IPS-20b (cell line): ENCODE measurements around the gene GTF2H4.

Experiments
- H3K27ac ChIP-seq: one replicate; pipeline ENCODE4 v1.5.1; 2013; ENCODE audit warnings: low read length
- H3K27me3 ChIP-seq: 2 replicates; pipeline ENCODE4 v1.6.1; 2013; ENCODE audit warnings: mild to moderate bottlenecking, low read length, inconsistent platforms; ENCODE audit not compliant: insufficient read depth
- H3K36me3 ChIP-seq: 2 replicates; pipeline ENCODE4 v1.6.1; 2013; ENCODE audit warnings: low read depth, mild to moderate bottlenecking, inconsistent platforms, low read length, moderate library complexity; ENCODE audit not compliant: insufficient read depth
- H3K4me1 ChIP-seq: 2 replicates; pipeline ENCODE4 v1.6.1; 2013; ENCODE audit warnings: mild to moderate bottlenecking, control low read depth, inconsistent platforms, low read length, moderate library complexity; ENCODE audit not compliant: insufficient read depth
- H3K4me3 ChIP-seq: 2 replicates; pipeline ENCODE4 v1.5.1; 2013; ENCODE audit warnings: mild to moderate bottlenecking, low read length, inconsistent platforms
- H3K9ac ChIP-seq: 2 replicates; pipeline ENCODE4 v1.6.1; 2013; ENCODE audit warnings: low read depth, mild to moderate bottlenecking, inconsistent platforms, low read length, moderate library complexity
- H3K9me3 ChIP-seq: 2 replicates; pipeline ENCODE4 v1.6.1; 2013; ENCODE audit warnings: mild to moderate bottlenecking, low read depth, low read length, inconsistent platforms; ENCODE audit not compliant: insufficient read depth

Gene GTF2H4

GRCh38 chr6:30931969-30932645 lies 24.1 kb downstream of the GTF2H4 start, which contains the start of gene SFTA2:
Gene SFTA2, minus strand, starts transcription at chr6:30932170. Its CDS starts 74 bp downstream, at chr6:30932096.
- Histone ChIP-seq H3K27ac (no peak within 1 kb of the TSS), H3K27me3 (no peaks in the 10 kb centered on the region), H3K36me3 (peaks cover 10% of the 10 kb centered on the region; the same call in 1 of the 2 replicates), H3K9me3 (peaks cover 10% of the 10 kb centered on the region), H3K4me1 (no peaks in the 10 kb centered on the region), H3K9ac (no peak within 1 kb of the TSS), H3K4me3 (no peak within 1 kb of the TSS)

GRCh38 chr6:30932665-30933365 lies 24.8 kb downstream of the GTF2H4 start:
- Histone ChIP-seq H3K4me3 (no peak overlapping the region), H3K27ac (no peak overlapping the region), H3K9ac (no peak overlapping the region), H3K9me3 (peaks cover 10% of the 10 kb centered on the region), H3K27me3 (no peaks in the 10 kb centered on the region), H3K4me1 (no peaks in the 10 kb centered on the region), H3K36me3 (peaks cover 10% of the 10 kb centered on the region; the same call in 1 of the 2 replicates)

GRCh38 chr6:30935018-30935417 lies 27.0 kb downstream of the GTF2H4 start:
- Histone ChIP-seq H3K4me1 (no peaks in the 10 kb centered on the region), H3K27ac (no peak overlapping the region), H3K9ac (no peak overlapping the region), H3K9me3 (no peaks in the 10 kb centered on the region), H3K27me3 (no peaks in the 10 kb centered on the region), H3K36me3 (no peaks in the 10 kb centered on the region), H3K4me3 (no peak overlapping the region)

- H3K27ac ChIP-seq = no peak overlapping the region
- no peak overlapping the region for H3K4me3 ChIP-seq
- H3K9ac ChIP-seq = no peak overlapping the region
- no peaks in the 10 kb centered on the region for H3K9me3 ChIP-seq
- peaks cover 3% of the 10 kb centered on the region; the same call in 1 of the 2 replicates for H3K4me1 ChIP-seq
- no peaks in the 10 kb centered on the region for H3K36me3 ChIP-seq
- no peaks in the 10 kb centered on the region for H3K27me3 ChIP-seq
Measured at GRCh38 chr6:30937265-30937664, 29.3 kb downstream of the GTF2H4 start.

GRCh38 chr6:30938730-30939129 lies 30.7 kb downstream of the GTF2H4 start:
- Histone ChIP-seq H3K9ac (no peak overlapping the region), H3K9me3 (no peaks in the 10 kb centered on the region), H3K27me3 (no peaks in the 10 kb centered on the region), H3K4me3 (no peak overlapping the region), H3K27ac (no peak overlapping the region), H3K36me3 (no peaks in the 10 kb centered on the region), H3K4me1 (peaks cover 6% of the 10 kb centered on the region; the same call in 1 of the 2 replicates)

GRCh38 chr6:30939473-30939872 lies 31.5 kb downstream of the GTF2H4 start:
- H3K27me3 ChIP-seq = no peaks in the 10 kb centered on the region
- H3K36me3 ChIP-seq = no peaks in the 10 kb centered on the region
- peaks cover 6% of the 10 kb centered on the region; the same call in 1 of the 2 replicates for H3K4me1 ChIP-seq
- H3K9ac ChIP-seq = no peak overlapping the region
- H3K9me3 ChIP-seq = no peaks in the 10 kb centered on the region
- H3K27ac ChIP-seq = no peak overlapping the region
- no peak overlapping the region for H3K4me3 ChIP-seq

GRCh38 chr6:30940361-30940986 lies 32.5 kb downstream of the GTF2H4 start, which contains the start of gene MUCL3:
Gene MUCL3, plus strand, starts transcription at chr6:30940973. Its CDS starts 27 bp downstream, at chr6:30941000.
- Histone ChIP-seq H3K4me3 (no peak within 1 kb of the TSS), H3K9me3 (no peaks in the 10 kb centered on the region), H3K36me3 (no peaks in the 10 kb centered on the region), H3K4me1 (peaks cover 6% of the 10 kb centered on the region; the same call in 1 of the 2 replicates), H3K27ac (no peak within 1 kb of the TSS), H3K9ac (no peak within 1 kb of the TSS), H3K27me3 (no peaks in the 10 kb centered on the region)

- peak overlapping the region; percentile 24; the same call in 1 of the 2 replicates for H3K4me3 ChIP-seq
- H3K9me3 ChIP-seq = no peaks in the 10 kb centered on the region
- H3K27ac ChIP-seq = no peak overlapping the region
- H3K9ac ChIP-seq = peak overlapping the region; percentile 18; the same call in 1 of the 2 replicates
- no peaks in the 10 kb centered on the region for H3K36me3 ChIP-seq
- no peaks in the 10 kb centered on the region for H3K27me3 ChIP-seq
- H3K4me1 ChIP-seq = peaks cover 6% of the 10 kb centered on the region; the same call in 1 of the 2 replicates
Measured at GRCh38 chr6:30942338-30943060, 34.5 kb downstream of the GTF2H4 start.

GRCh38 chr6:30944051-30944450 lies 36.0 kb downstream of the GTF2H4 start:
- H3K9me3 ChIP-seq = no peaks in the 10 kb centered on the region
- H3K4me1 ChIP-seq = peaks cover 6% of the 10 kb centered on the region; the same call in 1 of the 2 replicates

GRCh38 chr6:30945281-30945680 lies 37.3 kb downstream of the GTF2H4 start:
- H3K27ac ChIP-seq = no peak overlapping the region
- H3K4me1 ChIP-seq = peaks cover 6% of the 10 kb centered on the region; the same call in 1 of the 2 replicates

More at GRCh38 chr6:30944051-30944450, 36.0 kb downstream of the GTF2H4 start:
- Histone ChIP-seq H3K27ac (no peak overlapping the region), H3K9ac (no peak overlapping the region), H3K27me3 (no peaks in the 10 kb centered on the region), H3K4me3 (no peak overlapping the region), H3K36me3 (no peaks in the 10 kb centered on the region)

GRCh38 chr6:30947231-30947630 lies 39.2 kb downstream of the GTF2H4 start:
- no peak overlapping the region for H3K27ac ChIP-seq
- peaks cover 10% of the 10 kb centered on the region; the same call in 1 of the 2 replicates for H3K27me3 ChIP-seq
- H3K4me1 ChIP-seq = peaks cover 3% of the 10 kb centered on the region; the same call in 1 of the 2 replicates
- no peak overlapping the region for H3K4me3 ChIP-seq
- no peaks in the 10 kb centered on the region for H3K36me3 ChIP-seq
- H3K9ac ChIP-seq = no peak overlapping the region
- peaks cover 4% of the 10 kb centered on the region; the same call in 1 of the 2 replicates for H3K9me3 ChIP-seq

More at GRCh38 chr6:30945281-30945680, 37.3 kb downstream of the GTF2H4 start:
- Histone ChIP-seq H3K9ac (no peak overlapping the region), H3K4me3 (no peak overlapping the region), H3K36me3 (no peaks in the 10 kb centered on the region), H3K9me3 (no peaks in the 10 kb centered on the region), H3K27me3 (no peaks in the 10 kb centered on the region)
